ENCODE results near the gene ARHGEF33.

DNA sequence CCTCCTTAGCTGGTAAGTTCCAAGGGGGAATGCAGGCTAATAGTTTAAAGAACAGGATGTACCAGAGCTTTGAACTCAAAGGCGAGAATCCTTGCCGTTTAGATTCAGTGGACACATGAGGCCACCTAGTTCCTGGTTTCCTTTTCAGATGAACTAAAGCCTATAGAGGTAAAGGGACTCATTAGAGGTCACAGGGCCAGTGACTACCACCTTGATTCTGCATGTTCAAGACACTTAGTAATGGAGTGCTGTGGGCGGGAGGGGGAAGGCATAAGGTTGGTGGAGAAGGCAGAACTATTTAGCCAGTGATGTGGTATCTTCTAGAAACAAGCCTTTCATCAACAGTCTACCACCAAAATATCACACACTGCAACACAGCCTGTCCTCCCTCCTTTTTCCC lies 47.9 kb downstream of the ARHGEF33 start:
- TF ChIP-seq ZBTB21 (tag by site-specific recombination; IDR thresholded peaks at IDR 0.05) = no peak
- TF ChIP-seq, protein P1, sequence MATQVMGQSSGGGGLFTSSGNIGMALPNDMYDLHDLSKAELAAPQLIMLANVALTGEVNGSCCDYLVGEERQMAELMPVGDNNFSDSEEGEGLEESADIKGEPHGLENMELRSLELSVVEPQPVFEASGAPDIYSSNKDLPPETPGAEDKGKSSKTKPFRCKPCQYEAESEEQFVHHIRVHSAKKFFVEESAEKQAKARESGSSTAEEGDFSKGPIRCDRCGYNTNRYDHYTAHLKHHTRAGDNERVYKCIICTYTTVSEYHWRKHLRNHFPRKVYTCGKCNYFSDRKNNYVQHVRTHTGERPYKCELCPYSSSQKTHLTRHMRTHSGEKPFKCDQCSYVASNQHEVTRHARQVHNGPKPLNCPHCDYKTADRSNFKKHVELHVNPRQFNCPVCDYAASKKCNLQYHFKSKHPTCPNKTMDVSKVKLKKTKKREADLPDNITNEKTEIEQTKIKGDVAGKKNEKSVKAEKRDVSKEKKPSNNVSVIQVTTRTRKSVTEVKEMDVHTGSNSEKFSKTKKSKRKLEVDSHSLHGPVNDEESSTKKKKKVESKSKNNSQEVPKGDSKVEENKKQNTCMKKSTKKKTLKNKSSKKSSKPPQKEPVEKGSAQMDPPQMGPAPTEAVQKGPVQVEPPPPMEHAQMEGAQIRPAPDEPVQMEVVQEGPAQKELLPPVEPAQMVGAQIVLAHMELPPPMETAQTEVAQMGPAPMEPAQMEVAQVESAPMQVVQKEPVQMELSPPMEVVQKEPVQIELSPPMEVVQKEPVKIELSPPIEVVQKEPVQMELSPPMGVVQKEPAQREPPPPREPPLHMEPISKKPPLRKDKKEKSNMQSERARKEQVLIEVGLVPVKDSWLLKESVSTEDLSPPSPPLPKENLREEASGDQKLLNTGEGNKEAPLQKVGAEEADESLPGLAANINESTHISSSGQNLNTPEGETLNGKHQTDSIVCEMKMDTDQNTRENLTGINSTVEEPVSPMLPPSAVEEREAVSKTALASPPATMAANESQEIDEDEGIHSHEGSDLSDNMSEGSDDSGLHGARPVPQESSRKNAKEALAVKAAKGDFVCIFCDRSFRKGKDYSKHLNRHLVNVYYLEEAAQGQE (tag by site-specific recombination; IDR thresholded peaks at IDR 0.05) = no peak
- TF ChIP-seq, protein P2, sequence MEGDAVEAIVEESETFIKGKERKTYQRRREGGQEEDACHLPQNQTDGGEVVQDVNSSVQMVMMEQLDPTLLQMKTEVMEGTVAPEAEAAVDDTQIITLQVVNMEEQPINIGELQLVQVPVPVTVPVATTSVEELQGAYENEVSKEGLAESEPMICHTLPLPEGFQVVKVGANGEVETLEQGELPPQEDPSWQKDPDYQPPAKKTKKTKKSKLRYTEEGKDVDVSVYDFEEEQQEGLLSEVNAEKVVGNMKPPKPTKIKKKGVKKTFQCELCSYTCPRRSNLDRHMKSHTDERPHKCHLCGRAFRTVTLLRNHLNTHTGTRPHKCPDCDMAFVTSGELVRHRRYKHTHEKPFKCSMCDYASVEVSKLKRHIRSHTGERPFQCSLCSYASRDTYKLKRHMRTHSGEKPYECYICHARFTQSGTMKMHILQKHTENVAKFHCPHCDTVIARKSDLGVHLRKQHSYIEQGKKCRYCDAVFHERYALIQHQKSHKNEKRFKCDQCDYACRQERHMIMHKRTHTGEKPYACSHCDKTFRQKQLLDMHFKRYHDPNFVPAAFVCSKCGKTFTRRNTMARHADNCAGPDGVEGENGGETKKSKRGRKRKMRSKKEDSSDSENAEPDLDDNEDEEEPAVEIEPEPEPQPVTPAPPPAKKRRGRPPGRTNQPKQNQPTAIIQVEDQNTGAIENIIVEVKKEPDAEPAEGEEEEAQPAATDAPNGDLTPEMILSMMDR (tag by site-specific recombination; IDR thresholded peaks at IDR 0.05) = no peak
- TF ChIP-seq ZNF37A (tag by site-specific recombination; IDR thresholded peaks at IDR 0.05) = no peak
- no peak for TF ChIP-seq KLF17 (tag by site-specific recombination; IDR thresholded peaks at IDR 0.05)
- no peak for TF ChIP-seq ZNF792 (tag by site-specific recombination; IDR thresholded peaks at IDR 0.05)
- no peak for TF ChIP-seq ZNF785 (tag by site-specific recombination; IDR thresholded peaks at IDR 0.05)
- no peak for TF ChIP-seq ZNF302 (tag by site-specific recombination; IDR thresholded peaks at IDR 0.05; ENCODE audit: low read depth)
- TF ChIP-seq ZNF169 (tag by site-specific recombination; IDR thresholded peaks at IDR 0.05) = no peak
- no peak for TF ChIP-seq ZNF416 (tag by site-specific recombination; IDR thresholded peaks at IDR 0.05)
- TF ChIP-seq MEIS1 (CRISPR knock-in tag; IDR thresholded peaks at IDR 0.05; ENCODE audit: borderline replicate concordance) = no peak
